IMR-90 (cell line): ENCODE measurements around the gene DNASE1L1.

Source experiments
- BHLHE40 ChIP-seq: fragments of 150-350 bp; IDR thresholded peaks from 2 replicates; pipeline ENCODE4 v1.6.1; 2016; ENCODE audit warnings: mild to moderate bottlenecking, low read depth, low read length
- CEBPB ChIP-seq: IDR thresholded peaks from 2 replicates; pipeline ENCODE4 v1.6.1; 2012; ENCODE audit warnings: low read depth, low read length, improper control_type of control experiment
- CHD1 ChIP-seq: IDR thresholded peaks from 2 replicates; pipeline ENCODE4 v1.6.1; 2012; ENCODE audit warnings: low read depth, low read length, improper control_type of control experiment
- CTCF ChIP-seq: conservative IDR thresholded peaks from 2 replicates; pipeline ENCODE4 v1.5.1; 2012; ENCODE audit warnings: mild to moderate bottlenecking, low read depth, low read length, improper control_type of control experiment
- ELK1 ChIP-seq: fragments of 150-350 bp; IDR thresholded peaks from 2 replicates; pipeline ENCODE4 v1.6.1; 2016; ENCODE audit warnings: low read depth, mild to moderate bottlenecking, low read length, moderate library complexity, borderline replicate concordance
- FOS ChIP-seq: fragments of 150-350 bp; IDR thresholded peaks from 2 replicates; pipeline ENCODE4 v1.6.1; 2016; ENCODE audit warnings: low read depth, low read length
- MAFK ChIP-seq: IDR thresholded peaks from 2 replicates; pipeline ENCODE4 v1.6.1; 2012; ENCODE audit warnings: low read depth, low read length, improper control_type of control experiment
- POLR2A ChIP-seq: IDR thresholded peaks from 2 replicates; pipeline ENCODE4 v1.6.1; 2012; ENCODE audit warnings: mild to moderate bottlenecking, low read depth, low read length
- RCOR1 ChIP-seq: IDR thresholded peaks from 2 replicates; pipeline ENCODE4 v1.6.1; 2012; ENCODE audit warnings: mild to moderate bottlenecking, low read length, improper control_type of control experiment; ENCODE audit not compliant: insufficient replicate concordance
- RFX5 ChIP-seq: IDR thresholded peaks from 2 replicates; pipeline ENCODE4 v1.8.0; 2012; ENCODE audit warnings: low read depth, mild to moderate bottlenecking, low read length, moderate library complexity
- SMC3 ChIP-seq: fragments of 150-350 bp; IDR thresholded peaks from 2 replicates; pipeline ENCODE4 v1.6.1; 2016; ENCODE audit warnings: low read depth, mild to moderate bottlenecking, antibody characterized with exemption, low read length, moderate library complexity
- TF ChIP-seq, protein P1 (sequence below): fragments of 150-350 bp; IDR thresholded peaks from 2 replicates; pipeline ENCODE4 v1.6.1; 2017; ENCODE audit warnings: mild to moderate bottlenecking, antibody characterized with exemption, low read length, low read depth

- TF ChIP-seq CTCF: no peak
- no peak for TF ChIP-seq FOS
- no peak for TF ChIP-seq POLR2A
- TF ChIP-seq SMC3: no peak
- no peak for TF ChIP-seq CEBPB
- TF ChIP-seq, protein P1, sequence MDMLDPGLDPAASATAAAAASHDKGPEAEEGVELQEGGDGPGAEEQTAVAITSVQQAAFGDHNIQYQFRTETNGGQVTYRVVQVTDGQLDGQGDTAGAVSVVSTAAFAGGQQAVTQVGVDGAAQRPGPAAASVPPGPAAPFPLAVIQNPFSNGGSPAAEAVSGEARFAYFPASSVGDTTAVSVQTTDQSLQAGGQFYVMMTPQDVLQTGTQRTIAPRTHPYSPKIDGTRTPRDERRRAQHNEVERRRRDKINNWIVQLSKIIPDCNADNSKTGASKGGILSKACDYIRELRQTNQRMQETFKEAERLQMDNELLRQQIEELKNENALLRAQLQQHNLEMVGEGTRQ: no peak
- TF ChIP-seq RCOR1: no peak
- TF ChIP-seq MAFK: no peak
- TF ChIP-seq CHD1: no peak
- TF ChIP-seq ELK1: no peak
- TF ChIP-seq RFX5: no peak
- no peak for TF ChIP-seq BHLHE40
Observed at GRCh38 chrX:154371789-154372300, 37.2 kb downstream of the DNASE1L1 start.
